HL-60 (cell line): Measurements from ENCODE around the gene SFXN3.
A peak's percentile ranks its signal among the peaks of the same experiment; 100 is the strongest.

Experiments used
- DNase-seq, 2 experiments: peaks; one replicate each; pipeline ENCODE4 v3.0.0-alpha.2; 2010 to 2020; ENCODE audit warnings: low read depth in 1 of 2, low spot score in 1 of 2
- H3K27ac ChIP-seq: fragments of 250-450 bp; sonication (Bioruptor Pico); replicated peaks from 2 replicates; pipeline ENCODE4 v1.5.1; 2020; ENCODE audit warnings: mild to moderate bottlenecking, moderate library complexity
- H3K27me3 ChIP-seq: fragments of 250-450 bp; sonication (Bioruptor Pico); 2 replicates; pipeline ENCODE4 v1.5.1; 2021; ENCODE audit warnings: mild to moderate bottlenecking, moderate library complexity; ENCODE audit not compliant: insufficient read depth, poor library complexity, severe bottlenecking
- H3K4me3 ChIP-seq: replicated peaks from 2 replicates; pipeline ENCODE4 v1.5.1; 2011; ENCODE audit warnings: mild to moderate bottlenecking, control low read depth, low read length; ENCODE audit not compliant: insufficient read depth
- GABPA ChIP-seq: IDR thresholded peaks from 2 replicates; pipeline ENCODE4 v1.6.1; 2012; ENCODE audit warnings: low read depth
- POLR2AphosphoS5 ChIP-seq: IDR thresholded peaks from 2 replicates; pipeline ENCODE4 v1.6.1; 2012; ENCODE audit warnings: low read depth
- SPI1 ChIP-seq: IDR thresholded peaks from 2 replicates; pipeline ENCODE4 v1.6.1; 2012; ENCODE audit warnings: low read depth, mild to moderate bottlenecking, borderline replicate concordance
- TF ChIP-seq, protein P1 (sequence below): IDR thresholded peaks from one replicate; pipeline ENCODE4 v1.5.1; 2011; ENCODE audit warnings: low read length, control low read depth, inconsistent platforms; ENCODE audit not compliant: insufficient read depth
- TF ChIP-seq, protein P2 (sequence below): IDR thresholded peaks from 2 replicates; pipeline ENCODE4 v1.6.1; 2012; ENCODE audit warnings: low read depth; ENCODE audit not compliant: insufficient replicate concordance

SFXN3 gene

DNA sequence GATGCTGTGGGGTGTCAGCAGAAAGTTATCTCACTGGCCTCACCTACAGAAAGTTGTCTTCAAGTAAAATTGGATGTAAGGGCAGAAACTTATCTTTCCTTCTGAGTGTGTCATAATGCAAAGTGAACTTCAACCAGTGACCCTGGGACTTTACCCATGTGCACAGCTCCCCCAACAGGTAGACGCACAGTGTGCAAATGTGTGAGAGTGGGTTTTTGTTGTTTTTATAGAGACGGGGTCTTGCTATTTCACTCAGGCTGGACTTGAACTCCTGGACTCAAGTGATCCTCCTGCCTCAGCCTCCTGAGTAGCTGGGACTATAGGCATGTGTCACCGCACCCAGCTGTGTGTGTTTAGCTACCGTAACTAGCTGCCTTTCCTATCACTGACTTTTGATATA lies 24.4 kb downstream of the SFXN3 start:
- H3K4me3 ChIP-seq: no peak overlapping the region
- TF ChIP-seq POLR2AphosphoS5 (no peak), GABPA (no peak), SPI1 (no peak)
- DNase-seq: no peak
- no peak overlapping the region for H3K27ac ChIP-seq
- no peaks in the 10 kb centered on the region for H3K27me3 ChIP-seq

DNA sequence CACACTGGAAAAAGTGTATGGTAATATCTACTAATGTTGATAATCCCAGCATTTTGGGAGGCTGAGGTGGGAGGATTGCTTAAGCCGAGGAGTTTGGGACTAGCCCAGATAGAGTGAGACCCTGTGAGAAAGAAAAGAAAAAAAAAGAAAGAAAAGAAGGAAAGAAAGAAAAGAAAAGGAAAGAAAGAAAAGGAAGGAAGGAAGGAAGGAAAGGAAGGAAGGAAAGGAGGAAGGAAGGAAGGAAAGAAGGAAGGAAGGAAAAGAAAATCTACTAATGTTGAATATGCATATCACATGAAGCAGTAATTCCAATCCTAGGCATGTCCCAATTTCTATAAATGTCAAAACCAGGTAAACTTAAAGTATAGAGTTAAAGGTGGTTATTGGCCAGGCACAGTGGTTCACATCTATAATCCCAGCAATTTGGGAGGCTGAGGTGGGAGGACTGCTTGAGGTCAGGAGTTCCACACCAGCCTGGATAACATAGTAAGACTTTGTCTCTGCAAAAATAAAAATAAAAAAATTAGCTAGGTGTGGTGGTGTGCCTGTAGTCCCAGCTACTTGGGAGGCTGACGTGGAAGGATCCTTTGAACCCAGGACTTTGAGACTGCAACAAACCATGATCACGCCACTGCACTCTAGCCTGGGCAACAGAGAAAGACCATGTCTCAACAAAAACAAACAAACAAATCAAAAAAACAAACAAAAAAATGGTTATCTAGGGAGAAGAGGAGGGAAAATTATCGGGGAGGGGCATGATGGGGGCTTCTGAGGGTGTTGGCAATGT lies 25.5 kb downstream of the SFXN3 start:
- DNase-seq: no peak
- H3K27ac ChIP-seq: no peak overlapping the region
- no peak overlapping the region for H3K4me3 ChIP-seq
- TF ChIP-seq, protein P1, sequence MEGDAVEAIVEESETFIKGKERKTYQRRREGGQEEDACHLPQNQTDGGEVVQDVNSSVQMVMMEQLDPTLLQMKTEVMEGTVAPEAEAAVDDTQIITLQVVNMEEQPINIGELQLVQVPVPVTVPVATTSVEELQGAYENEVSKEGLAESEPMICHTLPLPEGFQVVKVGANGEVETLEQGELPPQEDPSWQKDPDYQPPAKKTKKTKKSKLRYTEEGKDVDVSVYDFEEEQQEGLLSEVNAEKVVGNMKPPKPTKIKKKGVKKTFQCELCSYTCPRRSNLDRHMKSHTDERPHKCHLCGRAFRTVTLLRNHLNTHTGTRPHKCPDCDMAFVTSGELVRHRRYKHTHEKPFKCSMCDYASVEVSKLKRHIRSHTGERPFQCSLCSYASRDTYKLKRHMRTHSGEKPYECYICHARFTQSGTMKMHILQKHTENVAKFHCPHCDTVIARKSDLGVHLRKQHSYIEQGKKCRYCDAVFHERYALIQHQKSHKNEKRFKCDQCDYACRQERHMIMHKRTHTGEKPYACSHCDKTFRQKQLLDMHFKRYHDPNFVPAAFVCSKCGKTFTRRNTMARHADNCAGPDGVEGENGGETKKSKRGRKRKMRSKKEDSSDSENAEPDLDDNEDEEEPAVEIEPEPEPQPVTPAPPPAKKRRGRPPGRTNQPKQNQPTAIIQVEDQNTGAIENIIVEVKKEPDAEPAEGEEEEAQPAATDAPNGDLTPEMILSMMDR: no peak
- TF ChIP-seq POLR2AphosphoS5 (no peak), GABPA (no peak), SPI1 (no peak)
- TF ChIP-seq, protein P2, sequence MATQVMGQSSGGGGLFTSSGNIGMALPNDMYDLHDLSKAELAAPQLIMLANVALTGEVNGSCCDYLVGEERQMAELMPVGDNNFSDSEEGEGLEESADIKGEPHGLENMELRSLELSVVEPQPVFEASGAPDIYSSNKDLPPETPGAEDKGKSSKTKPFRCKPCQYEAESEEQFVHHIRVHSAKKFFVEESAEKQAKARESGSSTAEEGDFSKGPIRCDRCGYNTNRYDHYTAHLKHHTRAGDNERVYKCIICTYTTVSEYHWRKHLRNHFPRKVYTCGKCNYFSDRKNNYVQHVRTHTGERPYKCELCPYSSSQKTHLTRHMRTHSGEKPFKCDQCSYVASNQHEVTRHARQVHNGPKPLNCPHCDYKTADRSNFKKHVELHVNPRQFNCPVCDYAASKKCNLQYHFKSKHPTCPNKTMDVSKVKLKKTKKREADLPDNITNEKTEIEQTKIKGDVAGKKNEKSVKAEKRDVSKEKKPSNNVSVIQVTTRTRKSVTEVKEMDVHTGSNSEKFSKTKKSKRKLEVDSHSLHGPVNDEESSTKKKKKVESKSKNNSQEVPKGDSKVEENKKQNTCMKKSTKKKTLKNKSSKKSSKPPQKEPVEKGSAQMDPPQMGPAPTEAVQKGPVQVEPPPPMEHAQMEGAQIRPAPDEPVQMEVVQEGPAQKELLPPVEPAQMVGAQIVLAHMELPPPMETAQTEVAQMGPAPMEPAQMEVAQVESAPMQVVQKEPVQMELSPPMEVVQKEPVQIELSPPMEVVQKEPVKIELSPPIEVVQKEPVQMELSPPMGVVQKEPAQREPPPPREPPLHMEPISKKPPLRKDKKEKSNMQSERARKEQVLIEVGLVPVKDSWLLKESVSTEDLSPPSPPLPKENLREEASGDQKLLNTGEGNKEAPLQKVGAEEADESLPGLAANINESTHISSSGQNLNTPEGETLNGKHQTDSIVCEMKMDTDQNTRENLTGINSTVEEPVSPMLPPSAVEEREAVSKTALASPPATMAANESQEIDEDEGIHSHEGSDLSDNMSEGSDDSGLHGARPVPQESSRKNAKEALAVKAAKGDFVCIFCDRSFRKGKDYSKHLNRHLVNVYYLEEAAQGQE: no peak
- H3K27me3 ChIP-seq: no peaks in the 10 kb centered on the region

DNA sequence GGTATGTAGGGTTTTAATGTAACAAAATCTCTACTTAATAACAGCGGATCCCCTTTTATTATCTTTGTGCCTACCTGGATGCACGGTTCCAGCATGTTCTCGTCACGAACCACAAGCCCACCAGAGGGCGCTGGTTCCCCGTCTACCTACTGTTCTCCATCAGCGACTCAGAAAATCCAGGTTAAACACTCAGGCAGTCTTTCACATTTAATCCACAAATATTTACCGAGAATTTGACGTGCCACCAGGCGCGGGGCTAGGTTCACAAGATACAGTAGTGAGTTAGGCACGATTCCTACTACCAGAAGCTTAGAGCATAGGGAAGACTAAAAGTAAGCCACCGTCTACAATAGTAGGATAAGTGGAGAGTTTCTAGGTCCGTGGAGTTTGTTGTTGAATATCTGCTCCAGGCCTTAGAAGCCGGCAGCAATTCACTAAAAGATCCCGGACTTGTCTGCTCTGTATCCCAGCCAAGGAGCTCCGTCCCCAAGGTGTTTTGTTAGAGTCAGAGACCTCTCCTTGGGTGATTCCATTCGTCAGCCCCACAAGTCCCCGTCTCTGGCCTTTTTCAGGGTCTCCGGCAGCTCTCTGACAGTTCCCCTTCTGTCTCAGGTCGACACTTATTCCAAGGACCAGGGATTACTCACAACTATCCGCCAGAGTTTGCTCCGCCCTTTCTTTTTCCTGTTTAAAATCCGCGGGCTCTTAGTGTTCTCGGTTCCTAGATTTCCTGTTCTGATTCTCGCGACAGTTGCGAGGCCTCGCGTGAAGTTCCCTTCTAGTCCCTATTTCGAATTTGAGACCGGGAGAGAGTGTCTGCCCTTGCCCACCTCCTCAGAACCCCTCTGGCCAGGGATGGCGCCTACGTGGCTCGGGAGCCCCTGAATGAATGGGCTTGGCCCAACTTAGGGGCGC lies 29.3 kb downstream of the SFXN3 start:
- peak overlapping the region; percentile 87 for H3K4me3 ChIP-seq
- H3K27ac ChIP-seq: peak overlapping the region; percentile 100
- TF ChIP-seq, protein P1: peak; percentile 81
- no peak for TF ChIP-seq POLR2AphosphoS5
- peak; percentile 22; the same call in 1 of the 2 replicates for TF ChIP-seq SPI1
- no peak for TF ChIP-seq GABPA
- TF ChIP-seq, protein P2: no peak
- H3K27me3 ChIP-seq: no peaks in the 10 kb centered on the region
- DNase-seq: peak; percentile 83 to 94
